Measurements from ENCODE around the gene GABRB2. TPM values are rescaled to one million over a fixed set of nuclear protein-coding genes. Genes with fewer than 3 reads are reported as not detected.

The GABRB2 gene
- total and polyA plus RNA-seq, 11 donors: 0.04 to 3.8 (median 0.16) TPM; not detected in 7

GRCh38 chr5:161544350-161544765, 2.2 kb downstream of the GABRB2 start:
- Histone ChIP-seq H3K27ac (no peak overlapping the region), H3K4me3 (no peak overlapping the region), H3K9me3 (no peaks in the 10 kb centered on the region), H3K36me3 (no peaks in the 10 kb centered on the region), H3K4me1 (peaks cover 0 to 29% (median 6%) of the 10 kb centered on the region in 12 donors), H3K27me3 (peaks cover 17 to 71% (median 38%) of the 10 kb centered on the region in 9 donors)
- WGBS, 4 donors: 1 to 2% (median 1%) methylated on average over 7 of the region's 7 CpGs
- TF ChIP-seq CTCF (IDR thresholded peaks at IDR 0.05) (peak; percentile 37 to 72 (median 58)), POLR2A (IDR thresholded peaks at IDR 0.05) (no peak)
- ATAC-seq (no peak), DNase-seq (peak in 1 of 5 donors; percentile 23)
- intact Hi-C loops (cut with DNase I): loop anchor here in 2 of 10 donors (2.0 to 5.0 kb wide), 2 partner anchors 1803 to 1864 kb away; no protein-coding TSS in a partner anchor

- H3K27me3 ChIP-seq: peaks cover 0 to 24% (median 0%) of the 10 kb centered on the region in 9 donors
- 35 to 72% (median 58%) methylated on average over 1 of the region's 1 CpG for WGBS, 4 donors
- H3K36me3 ChIP-seq: no peaks in the 10 kb centered on the region
- no peak overlapping the region for H3K27ac ChIP-seq
- ATAC-seq: no peak
- no peak overlapping the region for H3K4me3 ChIP-seq
- intact Hi-C loops (cut with DNase I): no loop called here
- DNase-seq: no peak
- H3K4me1 ChIP-seq: no peaks in the 10 kb centered on the region
- H3K9me3 ChIP-seq: no peaks in the 10 kb centered on the region
- TF ChIP-seq CTCF (IDR thresholded peaks at IDR 0.05): no peak
- TF ChIP-seq POLR2A (IDR thresholded peaks at IDR 0.05): no peak
These were observed 7.5 kb downstream of the GABRB2 start for GRCh38 chr5:161539016-161539415.

GRCh38 chr5:161535762-161536161, 10.8 kb downstream of the GABRB2 start:
- DNase-seq: no peak
- Histone ChIP-seq H3K9me3 (no peaks in the 10 kb centered on the region), H3K4me1 (no peaks in the 10 kb centered on the region), H3K27me3 (peaks cover 0 to under 1% (median 0%) of the 10 kb centered on the region in 9 donors), H3K36me3 (no peaks in the 10 kb centered on the region), H3K4me3 (no peak overlapping the region), H3K27ac (no peak overlapping the region)
- WGBS, 4 donors: 75 to 86% (median 80%) methylated on average over 2 of the region's 2 CpGs
- intact Hi-C loops (cut with DNase I): no loop called here
- no peak for TF ChIP-seq CTCF (IDR thresholded peaks at IDR 0.05)
- TF ChIP-seq POLR2A (IDR thresholded peaks at IDR 0.05): no peak
- ATAC-seq: no peak

- Histone ChIP-seq H3K36me3 (no peaks in the 10 kb centered on the region), H3K27me3 (no peaks in the 10 kb centered on the region), H3K4me1 (no peaks in the 10 kb centered on the region), H3K4me3 (no peak overlapping the region), H3K9me3 (peaks cover 0 to 4% (median 0%) of the 10 kb centered on the region in 12 donors), H3K27ac (no peak overlapping the region)
- 36 to 45% (median 36%) methylated on average over 2 of the region's 2 CpGs for whole genome bisulfite sequencing, 4 donors
- no peak for TF ChIP-seq POLR2A (IDR thresholded peaks at IDR 0.05)
- no peak for TF ChIP-seq CTCF (IDR thresholded peaks at IDR 0.05)
- intact Hi-C loops (cut with DNase I): no loop called here
- DNase-seq (no peak), ATAC-seq (no peak)
These were observed 15.8 kb downstream of the GABRB2 start for GRCh38 chr5:161530700-161531099.

All from heart left ventricle (tissue), 16 donors.